HUES64 (cell line): ENCODE data around the gene MMP25.
"Not testable (repeated sequence)": the region's sequence is repeated elsewhere in the genome, so short reads cannot be mapped to it uniquely, and the experiment has no call there.

Source experiments
- H3K27ac ChIP-seq: 2 replicates; pipeline ENCODE4 v1.7.0; 2013; ENCODE audit warnings: low read depth, low read length, inconsistent platforms
- H3K27me3 ChIP-seq: 2 replicates; pipeline ENCODE4 v1.6.1; 2013; ENCODE audit warnings: mild to moderate bottlenecking, low read length; ENCODE audit not compliant: insufficient read depth
- H3K36me3 ChIP-seq: 2 replicates; pipeline ENCODE4 v1.6.1; 2013; ENCODE audit warnings: mild to moderate bottlenecking, low read length; ENCODE audit not compliant: insufficient read depth
- H3K4me1 ChIP-seq: 2 replicates; pipeline ENCODE4 v1.6.1; 2013; ENCODE audit warnings: mild to moderate bottlenecking, low read length, moderate library complexity; ENCODE audit not compliant: insufficient read depth
- H3K4me3 ChIP-seq: 2 replicates; pipeline ENCODE4 v1.5.1; 2013; ENCODE audit warnings: mild to moderate bottlenecking, low read length, moderate library complexity
- H3K9ac ChIP-seq: 2 replicates; pipeline ENCODE4 v1.6.1; 2013; ENCODE audit warnings: mild to moderate bottlenecking, low read depth, low read length
- H3K9me3 ChIP-seq: 2 replicates; pipeline ENCODE4 v1.6.1; 2013; ENCODE audit warnings: low read depth, low read length; ENCODE audit not compliant: insufficient read depth
- WGBS: fragments of 150-250, 120-280 bp; methylation state at CpG from one replicate; pipeline ENCODE4 v1.1.7; 2013; ENCODE audit warnings: missing lambda C conversion rate; 5-methylcytosine and 5-hydroxymethylcytosine counted together

Gene MMP25

DNA sequence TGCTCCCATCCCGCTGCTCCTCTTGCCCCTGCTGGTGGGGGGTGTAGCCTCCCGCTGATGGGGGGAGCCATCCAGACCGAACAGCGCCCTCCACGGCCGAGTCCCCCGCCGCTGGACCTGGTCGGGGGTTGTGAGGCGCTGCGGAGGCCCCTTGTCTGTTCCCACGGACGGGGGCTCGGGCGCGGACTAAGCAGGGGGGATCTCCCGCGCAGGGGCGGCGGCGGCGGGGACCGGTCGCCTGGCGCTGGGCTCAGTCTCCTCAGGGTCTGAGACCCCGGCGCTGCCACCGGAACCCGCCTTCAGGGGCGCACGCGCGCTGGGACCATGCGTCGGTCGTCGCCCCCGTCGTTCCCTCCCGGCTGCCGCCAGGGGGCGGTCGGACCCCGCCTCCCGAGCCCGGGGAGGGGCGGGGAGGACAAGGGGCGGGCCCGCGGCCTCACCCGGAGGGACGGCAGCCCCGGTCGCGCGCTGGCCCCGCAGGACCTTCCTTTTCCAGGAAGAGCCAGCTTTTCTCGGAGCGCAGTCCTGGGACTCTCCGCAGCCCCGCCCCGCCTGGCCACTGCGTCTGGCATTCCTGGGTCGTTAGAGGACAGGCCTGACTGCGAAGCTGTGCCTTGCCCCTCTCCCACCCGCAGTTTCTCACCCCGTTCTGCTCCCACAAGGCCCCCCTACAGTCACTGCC is 12.8 kb downstream of the MMP25 start:
- H3K4me3 ChIP-seq, result peak overlapping the region; percentile 80
- WGBS, result under 1% methylated on average over 67 of the region's 67 CpGs
- 0 out of 2 replicates have a peak, but pooled peaks cover 4% of the 10 kb centered on the region for H3K4me1 ChIP-seq
- peaks cover 12% of the 10 kb centered on the region for H3K27me3 ChIP-seq
- peak overlapping the region; percentile 74 for H3K9ac ChIP-seq
- peak overlapping the region; percentile 62; the same call in 1 of the 2 replicates for H3K27ac ChIP-seq
- H3K9me3 ChIP-seq, result no peaks in the 10 kb centered on the region
- H3K36me3 ChIP-seq, result no peaks in the 10 kb centered on the region; the same call in 1 of the 2 replicates

GRCh38 chr16:3059723-3060242 is 13.4 kb downstream of the MMP25 start:
- peak overlapping the region; percentile 62; the same call in 1 of the 2 replicates for H3K27ac ChIP-seq
- H3K9me3 ChIP-seq, result no peaks in the 10 kb centered on the region
- WGBS, result 61% methylated on average over 9 of the region's 9 CpGs
- H3K4me1 ChIP-seq, result 0 out of 2 replicates have a peak, but pooled peaks cover 4% of the 10 kb centered on the region
- peaks cover 12% of the 10 kb centered on the region for H3K27me3 ChIP-seq
- H3K9ac ChIP-seq, result peak overlapping the region; percentile 60
- H3K36me3 ChIP-seq, result no peaks in the 10 kb centered on the region; the same call in 1 of the 2 replicates
- H3K4me3 ChIP-seq, result peak overlapping the region; percentile 80

GRCh38 chr16:3060339-3061127 is 14.2 kb downstream of the MMP25 start:
- no peak overlapping the region for H3K4me3 ChIP-seq
- no peaks in the 10 kb centered on the region for H3K36me3 ChIP-seq
- H3K9me3 ChIP-seq, result no peaks in the 10 kb centered on the region
- H3K27me3 ChIP-seq, result peaks cover 12% of the 10 kb centered on the region
- no peak overlapping the region for H3K27ac ChIP-seq
- H3K9ac ChIP-seq, result no peak overlapping the region
- 90% methylated on average over 11 of the region's 14 CpGs for WGBS
- peaks cover 8% of the 10 kb centered on the region; the same call in 1 of the 2 replicates for H3K4me1 ChIP-seq

- H3K9me3 ChIP-seq, result no peaks in the 10 kb centered on the region
- H3K27me3 ChIP-seq, result peaks cover 9% of the 10 kb centered on the region; the same call in 1 of the 2 replicates
- peaks cover 8% of the 10 kb centered on the region; the same call in 1 of the 2 replicates for H3K4me1 ChIP-seq
- H3K4me3 ChIP-seq, result no peak overlapping the region
- no peak overlapping the region for H3K27ac ChIP-seq
- H3K9ac ChIP-seq, result no peak overlapping the region
- H3K36me3 ChIP-seq, result no peaks in the 10 kb centered on the region
- 87% methylated on average over 6 of the region's 6 CpGs for WGBS
Measured at GRCh38 chr16:3062553-3062952, 16.2 kb downstream of the MMP25 start.

- H3K27ac ChIP-seq, result peak overlapping the region; percentile 70; the same call in 1 of the 2 replicates
- 90% methylated on average over 8 of the region's 8 CpGs for WGBS
- no peaks in the 10 kb centered on the region for H3K9me3 ChIP-seq
- no peaks in the 10 kb centered on the region for H3K36me3 ChIP-seq
- no peak overlapping the region for H3K4me3 ChIP-seq
- H3K9ac ChIP-seq, result peak overlapping the region; percentile 59; the same call in 1 of the 2 replicates
- H3K4me1 ChIP-seq, result peaks cover 8% of the 10 kb centered on the region; the same call in 1 of the 2 replicates
- no peaks in the 10 kb centered on the region for H3K27me3 ChIP-seq
Measured at GRCh38 chr16:3063625-3064386, 17.4 kb downstream of the MMP25 start.

DNA sequence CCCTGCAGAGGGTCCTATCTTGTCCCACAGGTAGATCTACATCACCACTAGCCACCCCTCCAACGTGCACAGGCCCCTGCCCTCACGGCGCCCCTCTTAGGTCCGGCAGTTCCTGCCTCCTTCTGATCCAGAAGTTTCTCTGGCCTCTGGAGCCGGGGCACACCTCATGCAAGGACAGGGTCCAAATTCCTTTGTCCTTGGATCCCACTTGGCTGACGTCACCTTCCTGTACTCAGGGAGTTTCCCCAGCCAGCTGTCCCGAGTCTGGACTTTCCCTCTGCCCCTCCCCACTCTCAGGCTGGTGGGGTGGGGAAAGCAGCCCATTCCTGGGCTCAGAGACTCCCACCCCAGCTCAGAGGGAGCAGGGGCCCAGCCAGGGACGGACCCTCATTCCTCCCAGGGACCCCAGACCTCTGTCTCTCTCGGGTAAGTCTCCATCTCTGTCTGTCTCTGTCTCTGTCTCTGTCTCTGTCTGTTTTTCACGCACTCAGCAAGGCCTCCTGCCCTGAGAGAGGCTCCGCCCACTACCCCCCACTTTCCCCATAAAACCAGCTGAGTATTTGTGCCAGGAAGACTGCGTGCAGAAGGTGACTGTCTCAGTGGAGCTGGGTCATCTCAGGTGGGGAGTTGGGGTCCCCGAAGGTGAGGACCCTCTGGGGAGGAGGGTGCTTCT is 18.8 kb downstream of the MMP25 start, which contains the start of gene IL32:
TSS of gene IL32 (plus strand) at position 572 of the 673 bp plus-strand sequence. CDS start 172 bp downstream, outside the sequence.
- no peaks in the 10 kb centered on the region for H3K27me3 ChIP-seq
- peaks cover 4% of the 10 kb centered on the region; the same call in 1 of the 2 replicates for H3K4me1 ChIP-seq
- no peaks in the 10 kb centered on the region for H3K9me3 ChIP-seq
- no peaks in the 10 kb centered on the region for H3K36me3 ChIP-seq
- H3K4me3 ChIP-seq, result no peak within 1 kb of the TSS
- 75% methylated on average over 13 of the region's 13 CpGs for WGBS
- H3K9ac ChIP-seq, result peak within 1 kb of the TSS; percentile 26; the same call in 1 of the 2 replicates
- no peak within 1 kb of the TSS for H3K27ac ChIP-seq

DNA sequence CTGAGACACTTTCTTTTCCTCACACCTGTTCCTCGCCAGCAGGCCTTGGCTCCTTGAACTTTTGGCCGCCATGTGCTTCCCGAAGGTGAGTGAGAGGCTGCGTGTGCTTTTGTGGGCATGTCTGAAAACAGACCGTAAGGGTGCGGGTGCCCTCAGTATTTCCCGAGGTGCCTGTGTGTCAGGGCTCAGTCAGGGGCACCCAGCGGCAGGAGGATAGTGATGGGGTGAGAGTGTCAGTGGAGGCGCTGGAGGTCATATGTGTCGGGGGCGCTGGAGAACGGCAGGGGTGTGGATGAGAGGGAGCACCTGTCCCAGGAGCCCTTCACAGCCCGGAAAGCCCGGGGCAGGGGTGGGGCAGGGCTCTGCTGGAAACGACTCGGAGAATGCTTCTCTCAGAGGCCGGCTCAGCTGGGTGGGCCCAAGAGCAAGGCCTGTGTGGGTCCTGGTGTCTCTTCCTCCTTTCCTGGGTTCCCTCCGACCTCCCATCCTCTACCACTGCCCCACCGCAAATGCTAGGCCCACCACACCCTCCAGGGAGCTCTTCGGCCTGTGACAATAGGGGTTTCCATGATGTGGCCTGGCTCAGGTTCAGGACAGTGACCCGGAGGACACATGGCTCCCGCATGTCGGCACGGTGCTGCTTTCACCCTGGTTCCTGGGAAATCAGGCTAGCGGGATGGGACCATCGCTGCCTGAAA is 19.5 kb downstream of the MMP25 start:
- no peak overlapping the region for H3K9ac ChIP-seq
- no peaks in the 10 kb centered on the region for H3K36me3 ChIP-seq
- no peak overlapping the region for H3K4me3 ChIP-seq
- H3K9me3 ChIP-seq, result no peaks in the 10 kb centered on the region
- H3K27ac ChIP-seq, result no peak overlapping the region
- peaks cover 4% of the 10 kb centered on the region; the same call in 1 of the 2 replicates for H3K4me1 ChIP-seq
- WGBS, result 91% methylated on average over 26 of the region's 26 CpGs
- H3K27me3 ChIP-seq, result no peaks in the 10 kb centered on the region

DNA sequence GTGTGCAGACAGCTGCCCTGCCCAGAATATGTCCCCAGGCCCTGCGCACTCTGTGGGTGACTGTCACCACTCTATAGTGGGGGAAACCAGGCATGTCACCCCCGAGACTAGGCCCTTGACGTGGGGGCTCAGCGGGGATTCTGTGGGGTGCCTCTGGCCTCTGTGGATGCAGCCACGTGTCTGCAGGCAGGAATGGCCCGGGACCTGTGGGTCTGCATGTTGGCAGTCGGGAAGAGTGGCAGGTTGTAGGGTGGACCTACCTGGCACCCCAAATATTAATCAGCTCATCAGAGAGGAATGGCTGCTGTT is 20.0 kb downstream of the MMP25 start:
- Histone ChIP-seq H3K27ac (no peak overlapping the region), H3K9me3 (no peaks in the 10 kb centered on the region), H3K4me3 (no peak overlapping the region), H3K4me1 (peaks cover 4% of the 10 kb centered on the region; the same call in 1 of the 2 replicates), H3K36me3 (no peaks in the 10 kb centered on the region), H3K27me3 (no peaks in the 10 kb centered on the region), H3K9ac (no peak overlapping the region)
- WGBS, result 91% methylated on average over 7 of the region's 7 CpGs

GRCh38 chr16:3068487-3068886 is 22.1 kb downstream of the MMP25 start:
- H3K9me3 ChIP-seq, result no peaks in the 10 kb centered on the region
- no peak overlapping the region for H3K9ac ChIP-seq
- H3K4me1 ChIP-seq, result peaks cover 4% of the 10 kb centered on the region; the same call in 1 of the 2 replicates
- H3K36me3 ChIP-seq, result no peaks in the 10 kb centered on the region
- H3K27me3 ChIP-seq, result no peaks in the 10 kb centered on the region
- 95% methylated on average over 4 of the region's 4 CpGs for WGBS
- H3K27ac ChIP-seq, result no peak overlapping the region
- no peak overlapping the region for H3K4me3 ChIP-seq

DNA sequence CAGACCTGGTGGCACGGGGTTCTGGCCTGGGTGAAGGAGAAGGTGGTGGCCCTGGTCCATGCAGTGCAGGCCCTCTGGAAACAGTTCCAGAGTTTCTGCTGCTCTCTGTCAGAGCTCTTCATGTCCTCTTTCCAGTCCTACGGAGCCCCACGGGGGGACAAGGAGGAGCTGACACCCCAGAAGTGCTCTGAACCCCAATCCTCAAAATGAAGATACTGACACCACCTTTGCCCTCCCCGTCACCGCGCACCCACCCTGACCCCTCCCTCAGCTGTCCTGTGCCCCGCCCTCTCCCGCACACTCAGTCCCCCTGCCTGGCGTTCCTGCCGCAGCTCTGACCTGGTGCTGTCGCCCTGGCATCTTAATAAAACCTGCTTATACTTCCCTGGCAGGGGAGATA is 22.8 kb downstream of the MMP25 start:
- not testable (repeated sequence) for H3K4me3 ChIP-seq, H3K36me3 ChIP-seq, H3K27me3 ChIP-seq, H3K27ac ChIP-seq, H3K9ac ChIP-seq, H3K4me1 ChIP-seq, H3K9me3 ChIP-seq
- 94% methylated on average over 10 of the region's 11 CpGs for WGBS
